Psoas muscle (tissue), 8 donors: ENCODE measurements around the gene ZNF682. TPM values are rescaled to one million over a fixed set of nuclear protein-coding genes. Genes with fewer than 3 reads are reported as not detected.
A peak's percentile ranks its signal among the peaks of the same experiment; 100 is the strongest.
"Not testable (repeated sequence)": the region's sequence is repeated elsewhere in the genome, so short reads cannot be mapped to it uniquely, and the experiment has no call there.

Source experiments
- ATAC-seq, 4 donors: fragments of 200-7000 bp; cut with Tn5 transposase; one replicate each; pipeline ENCODE4 v1.9.1; 2020; ENCODE audit warnings: moderate library complexity in 3 of 4, mild to moderate bottlenecking in 2 of 4
- DNase-seq, 2 donors: peaks; one replicate each; pipeline ENCODE4 v3.0.0-alpha.2; 2020
- H3K27ac ChIP-seq: fragments of 200-600 bp; one replicate; pipeline ENCODE4 v1.8.0; 2022
- H3K27me3 ChIP-seq, 3 donors: fragments of 200-600 bp in 1 of 3; one replicate each; pipeline versions ENCODE4 v1.6.1 to v1.8.0; 2013 to 2022; ENCODE audit warnings: low read length in 2 of 3, mild to moderate bottlenecking in 2 of 3, moderate library complexity in 1 of 3; ENCODE audit not compliant: insufficient read depth in 3 of 3
- H3K36me3 ChIP-seq, 2 donors: fragments of 200-600 bp in 1 of 2; one replicate each; pipeline versions ENCODE4 v1.6.1 to v1.8.0; 2013 to 2022; ENCODE audit warnings: low read depth in 1 of 2, mild to moderate bottlenecking in 1 of 2, moderate library complexity in 1 of 2; ENCODE audit not compliant: insufficient read depth in 1 of 2
- H3K4me1 ChIP-seq: fragments of 200-600 bp; one replicate; pipeline ENCODE4 v1.8.0; 2022
- H3K4me3 ChIP-seq: fragments of 200-600 bp; one replicate; pipeline ENCODE4 v1.8.0; 2022; ENCODE audit warnings: mild to moderate bottlenecking
- H3K9me3 ChIP-seq: fragments of 200-600 bp; one replicate; pipeline ENCODE4 v1.8.0; 2022
- CTCF ChIP-seq: fragments of 200-600 bp; IDR thresholded peaks from one replicate; pipeline ENCODE4 v1.8.0; 2022; ENCODE audit warnings: antibody characterized with exemption
- WGBS, 3 donors: extraction: QIAGEN DNeasy Blood & Tissue Kit; methylation state at CpG; one replicate each; pipeline versions ENCODE4 v1.1.6 to v1.1.7; 2013; 5-methylcytosine and 5-hydroxymethylcytosine counted together
- intact Hi-C, 2 donors: fragments of 100-400 bp; cut with DNase I; formaldehyde crosslinking; loops; one replicate each; pipeline versions ENCODE4 v1.11.0 to v1.14.2; 2022
- polyA plus RNA-seq, 3 donors: library from polyadenylated mRNA; stranded (reverse); fragments of 200-250 nt; gene quantifications; one replicate each; pipeline ENCODE4 v1.2.3, GENCODE V29; 2013
- total RNA-seq, 4 donors: library from RNA; stranded (reverse); fragmentation: NEBNext Ultra II Directional in 2 of 4; extraction: Animal tissue kit (Norgen Biotek cat#: 25700) in 2 of 4; gene quantifications; one replicate each; pipeline versions ENCODE4 v1.2.1 to v1.2.4, GENCODE V29; 2021 to 2023
- donor health status: healthy with polysubstance abuse.
- donor health status: DM: no; HTN: no; CAD: no; lungs with moderate emphysema.
- donor health status: Bipolar disorder and iron deficiency.
- donor health status: healthy.
- donor health status: DM: yes; HTN: yes; CAD: no.
- donor health status: DM: no; HTN: no; CAD: no.
- donor health status: DM: no; HTN: no; CAD: no.
- donor health status: DM: yes; HTN: yes; CAD: no.

ZNF682 gene
- total and polyA plus RNA-seq, 7 donors = 0.08 to 1.9 (median 0.78) TPM

DNA sequence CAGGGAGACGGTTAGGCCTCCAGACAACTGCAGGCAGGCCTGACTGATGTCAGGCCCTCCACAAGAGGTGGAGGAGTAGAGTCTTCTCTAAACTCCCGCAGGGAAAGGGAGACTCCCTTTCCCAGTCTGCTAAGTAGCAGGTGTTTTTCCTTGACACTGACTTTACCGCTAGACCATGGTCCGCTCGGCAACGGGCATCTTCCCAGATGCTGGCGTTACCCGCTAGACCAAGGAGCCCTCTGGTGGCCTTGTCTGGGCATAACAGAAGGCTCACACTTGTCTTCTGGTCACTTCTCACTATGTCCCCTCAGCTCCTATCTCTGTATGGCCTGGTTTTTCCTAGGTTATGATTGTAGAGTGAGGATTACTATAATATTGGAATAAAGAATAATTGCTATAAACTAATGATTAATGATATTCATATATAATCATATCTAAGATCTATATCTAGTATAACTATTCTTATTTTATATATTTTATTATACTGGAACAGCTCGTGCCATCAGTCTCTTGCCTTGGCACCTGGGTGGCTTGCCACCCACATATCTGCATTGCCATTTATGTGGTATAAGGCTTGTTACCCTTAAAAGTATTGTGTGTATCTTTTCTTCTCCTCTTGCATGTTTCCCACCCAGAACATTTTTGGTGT, 80.0 kb downstream of the ZNF682 start:
- peak; percentile 72 to 83 for DNase-seq
- not testable (repeated sequence) for ATAC-seq, H3K9me3 ChIP-seq, H3K27ac ChIP-seq, H3K4me1 ChIP-seq, H3K36me3 ChIP-seq, H3K4me3 ChIP-seq, H3K27me3 ChIP-seq
- TF ChIP-seq CTCF = peak; percentile 73
- 17 to 18% (median 18%) methylated on average over 9 of the region's 9 CpGs for WGBS, 3 donors
- intact Hi-C loops = loop anchor here in 1 of 2 donors (2.0 kb wide), 1 partner anchor 426 kb away; no protein-coding TSS in a partner anchor

DNA sequence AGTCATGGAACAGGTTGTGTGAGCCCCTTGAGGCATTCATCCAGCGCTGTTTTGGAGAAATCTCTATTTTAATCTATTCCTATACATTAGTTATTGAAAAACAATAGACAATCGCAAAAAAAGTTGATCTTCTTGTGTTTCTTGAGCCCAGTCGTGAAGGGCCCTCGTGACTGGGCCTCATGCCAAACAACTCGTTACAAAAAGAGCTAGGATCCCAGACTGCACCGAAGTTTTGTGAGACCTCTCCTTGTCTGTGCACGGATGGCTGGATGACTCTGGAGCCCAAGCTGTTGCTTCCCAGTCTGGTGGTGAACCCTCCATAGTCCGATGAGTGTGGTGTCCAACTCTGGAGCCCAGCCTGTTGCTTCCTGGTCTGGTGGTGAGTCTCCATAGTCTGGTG, 81.5 kb downstream of the ZNF682 start:
- intact Hi-C loops = loop anchor here in 1 of 2 donors (2.0 kb wide), 1 partner anchor 425 kb away; no protein-coding TSS in a partner anchor

GRCh38 chr19:19956434-19957075, 82.8 kb downstream of the ZNF682 start:
- Histone ChIP-seq H3K36me3 (no peaks in the 10 kb centered on the region), H3K4me1 (no peaks in the 10 kb centered on the region), H3K27me3 (peaks cover 0 to 2% (median 0%) of the 10 kb centered on the region in 3 donors), H3K9me3 (no peaks in the 10 kb centered on the region), H3K27ac (no peak overlapping the region), H3K4me3 (no peak overlapping the region)
- intact Hi-C loops = no loop called here
- ATAC-seq (no peak), DNase-seq (no peak)
- whole genome bisulfite sequencing, 3 donors = 33 to 39% (median 34%) methylated on average over 15 of the region's 15 CpGs
- no peak for TF ChIP-seq CTCF

More for the DNA sequence above, 81.5 kb downstream of the ZNF682 start:
- H3K27ac ChIP-seq, H3K27me3 ChIP-seq, H3K9me3 ChIP-seq, DNase-seq, ATAC-seq, H3K36me3 ChIP-seq, H3K4me3 ChIP-seq, H3K4me1 ChIP-seq: not testable (repeated sequence)
- 76 to 82% (median 79%) methylated on average over 8 of the region's 8 CpGs for WGBS, 3 donors

GRCh38 chr19:19955208-19955607, 84.1 kb downstream of the ZNF682 start:
- H3K4me3 ChIP-seq = no peak overlapping the region
- H3K4me1 ChIP-seq = no peaks in the 10 kb centered on the region
- ATAC-seq (no peak), DNase-seq (no peak)
- WGBS, 3 donors = 87 to 91% (median 90%) methylated on average over 9 of the region's 9 CpGs
- intact Hi-C loops = no loop called here
- no peaks in the 10 kb centered on the region for H3K36me3 ChIP-seq
- TF ChIP-seq CTCF = no peak
- H3K27ac ChIP-seq = no peak overlapping the region
- H3K9me3 ChIP-seq = no peaks in the 10 kb centered on the region
- peaks cover 0 to 2% (median 0%) of the 10 kb centered on the region in 3 donors for H3K27me3 ChIP-seq

Other genes with a start within 250 kb of the ZNF682 start
- gene ZNF506, start 217.8 kb downstream of the ZNF682 start, total RNA-seq = 10 to 100 TPM in 1 of 4 donors, 1 to 10 TPM in 3; 6.8 to 12.5 (median 8.7) TPM
- gene ZNF506, start 217.8 kb downstream of the ZNF682 start, polyA plus RNA-seq = 1 to 10 TPM; 2.4 to 8.7 (median 2.7) TPM
- 10 to 100 TPM in 1 of 4 donors, 1 to 10 TPM in 3; 4.5 to 10.9 (median 6.5) TPM for gene ZNF253, start 173.6 kb downstream of the ZNF682 start, total RNA-seq
- gene ZNF253, start 173.6 kb downstream of the ZNF682 start, polyA plus RNA-seq = 10 to 100 TPM in 1 of 3 donors, 1 to 10 TPM in 2; 1.5 to 13.5 (median 4.2) TPM
- gene ZNF93, start 138.6 kb downstream of the ZNF682 start, total RNA-seq = 1 to 10 TPM in 3 of 4 donors, under 1 TPM in 1; 0.69 to 2.3 (median 1.8) TPM
- 1 to 10 TPM in 1 of 3 donors, under 1 TPM in 2; 0.69 to 2.1 (median 0.94) TPM for gene ZNF93, start 138.6 kb downstream of the ZNF682 start, polyA plus RNA-seq
- under 1 TPM in 3 of 4 donors, not detected in 1; 0.10 to 0.29 (median 0.24) TPM for gene ZNF90, start 38.5 kb upstream of the ZNF682 start, total RNA-seq
- under 1 TPM; 0.13 to 0.45 (median 0.27) TPM for gene ZNF90, start 38.5 kb upstream of the ZNF682 start, polyA plus RNA-seq
- 1 to 10 TPM in 1 of 4 donors, under 1 TPM in 3; 0.50 to 1.2 (median 0.75) TPM for gene ZNF486, start 127.7 kb upstream of the ZNF682 start, total RNA-seq
- under 1 TPM; 0.17 to 0.57 (median 0.49) TPM for gene ZNF486, start 127.7 kb upstream of the ZNF682 start, polyA plus RNA-seq